ENCODE results near the gene KLHL22. TPM values are rescaled to one million over a fixed set of nuclear protein-coding genes. Genes with fewer than 3 reads are reported as not detected.

KLHL22 gene
- total and polyA plus RNA-seq, 2 of the 13 experiments (the other 11 are each of a cell fraction or from before 2014, with no cell fraction given) = 10.9 to 14.8 TPM

DNA sequence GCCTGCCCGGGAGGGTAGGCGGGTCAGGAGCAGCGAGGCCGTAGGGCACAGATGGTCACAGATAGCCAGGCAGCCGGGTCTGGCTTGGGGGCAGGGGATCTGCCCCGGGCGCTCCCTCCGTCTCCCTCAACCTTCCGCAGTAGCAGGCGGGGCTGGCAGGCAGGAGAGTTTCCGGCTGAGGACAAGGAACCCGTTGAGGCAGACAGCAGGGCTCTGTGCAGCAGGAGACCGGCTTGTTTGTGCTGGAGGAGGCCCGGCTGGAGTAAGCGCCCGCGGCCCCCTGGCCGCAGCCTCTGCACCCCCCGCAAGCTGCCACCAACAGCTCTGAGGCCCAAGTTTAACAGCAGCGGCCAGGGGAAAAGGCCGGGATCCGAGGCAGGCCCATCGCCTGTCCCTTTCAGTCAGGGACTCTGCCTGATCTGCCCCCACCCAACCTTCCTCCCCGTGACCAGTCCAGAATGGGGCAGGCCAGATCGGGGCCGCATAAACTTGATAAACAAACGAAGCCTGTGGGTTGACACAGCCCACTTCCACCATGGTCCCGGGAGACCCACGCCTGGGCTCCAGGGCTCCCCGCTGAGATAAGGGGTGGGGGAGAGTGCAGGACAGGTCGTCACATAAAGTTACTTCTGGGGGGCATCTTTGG is 71.6 kb downstream of the KLHL22 start (continued):
- TF ChIP-seq ZNF224 (CRISPR knock-in tag; IDR thresholded peaks at IDR 0.05) = no peak
- TF ChIP-seq, protein P1, sequence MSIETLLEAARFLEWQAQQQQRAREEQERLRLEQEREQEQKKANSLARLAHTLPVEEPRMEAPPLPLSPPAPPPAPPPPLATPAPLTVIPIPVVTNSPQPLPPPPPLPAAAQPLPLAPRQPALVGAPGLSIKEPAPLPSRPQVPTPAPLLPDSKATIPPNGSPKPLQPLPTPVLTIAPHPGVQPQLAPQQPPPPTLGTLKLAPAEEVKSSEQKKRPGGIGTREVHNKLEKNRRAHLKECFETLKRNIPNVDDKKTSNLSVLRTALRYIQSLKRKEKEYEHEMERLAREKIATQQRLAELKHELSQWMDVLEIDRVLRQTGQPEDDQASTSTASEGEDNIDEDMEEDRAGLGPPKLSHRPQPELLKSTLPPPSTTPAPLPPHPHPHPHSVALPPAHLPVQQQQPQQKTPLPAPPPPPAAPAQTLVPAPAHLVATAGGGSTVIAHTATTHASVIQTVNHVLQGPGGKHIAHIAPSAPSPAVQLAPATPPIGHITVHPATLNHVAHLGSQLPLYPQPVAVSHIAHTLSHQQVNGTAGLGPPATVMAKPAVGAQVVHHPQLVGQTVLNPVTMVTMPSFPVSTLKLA (IDR thresholded peaks at IDR 0.05) = no peak
- TF ChIP-seq GABPB1 (CRISPR knock-in tag; IDR thresholded peaks at IDR 0.05) = peak; percentile 18; the same call in 1 of the 2 replicates
- TF ChIP-seq EED (CRISPR knock-in tag; IDR thresholded peaks at IDR 0.05) = no peak
- no peak for TF ChIP-seq RCOR2 (CRISPR knock-in tag; IDR thresholded peaks at IDR 0.05)
- TF ChIP-seq THYN1 (CRISPR knock-in tag; IDR thresholded peaks at IDR 0.05; ENCODE audit: borderline replicate concordance, low read depth) = no peak
- TF ChIP-seq, protein P2, sequence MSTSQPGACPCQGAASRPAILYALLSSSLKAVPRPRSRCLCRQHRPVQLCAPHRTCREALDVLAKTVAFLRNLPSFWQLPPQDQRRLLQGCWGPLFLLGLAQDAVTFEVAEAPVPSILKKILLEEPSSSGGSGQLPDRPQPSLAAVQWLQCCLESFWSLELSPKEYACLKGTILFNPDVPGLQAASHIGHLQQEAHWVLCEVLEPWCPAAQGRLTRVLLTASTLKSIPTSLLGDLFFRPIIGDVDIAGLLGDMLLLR (CRISPR knock-in tag; IDR thresholded peaks at IDR 0.05) = no peak
- TF ChIP-seq NR2F6 (IDR thresholded peaks at IDR 0.05) = no peak
- 0 out of 2 replicates have a peak, but pooled peaks have one; percentile 7 for TF ChIP-seq NR2F6 (CRISPR knock-in tag; IDR thresholded peaks at IDR 0.05)
- no peak for TF ChIP-seq ZNF776 (CRISPR knock-in tag; IDR thresholded peaks at IDR 0.05)
- TF ChIP-seq, protein P3, sequence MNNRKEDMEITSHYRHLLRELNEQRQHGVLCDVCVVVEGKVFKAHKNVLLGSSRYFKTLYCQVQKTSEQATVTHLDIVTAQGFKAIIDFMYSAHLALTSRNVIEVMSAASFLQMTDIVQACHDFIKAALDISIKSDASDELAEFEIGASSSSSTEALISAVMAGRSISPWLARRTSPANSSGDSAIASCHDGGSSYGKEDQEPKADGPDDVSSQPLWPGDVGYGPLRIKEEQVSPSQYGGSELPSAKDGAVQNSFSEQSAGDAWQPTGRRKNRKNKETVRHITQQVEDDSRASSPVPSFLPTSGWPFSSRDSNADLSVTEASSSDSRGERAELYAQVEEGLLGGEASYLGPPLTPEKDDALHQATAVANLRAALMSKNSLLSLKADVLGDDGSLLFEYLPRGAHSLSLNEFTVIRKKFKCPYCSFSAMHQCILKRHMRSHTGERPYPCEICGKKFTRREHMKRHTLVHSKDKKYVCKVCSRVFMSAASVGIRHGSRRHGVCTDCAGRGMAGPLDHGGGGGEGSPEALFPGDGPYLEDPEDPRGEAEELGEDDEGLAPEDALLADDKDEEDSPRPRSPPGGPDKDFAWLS (CRISPR knock-in tag; IDR thresholded peaks at IDR 0.05; ENCODE audit: borderline replicate concordance) = no peak
- peak; percentile 48 for TF ChIP-seq HNRNPLL (IDR thresholded peaks at IDR 0.05; ENCODE audit: low read depth, low read length, poor library complexity, severe bottlenecking)
- no peak for TF ChIP-seq NFE2L1 (CRISPR knock-in tag; IDR thresholded peaks at IDR 0.05; ENCODE audit: borderline replicate concordance)
- no peak for TF ChIP-seq TSC22D2 (CRISPR knock-in tag; IDR thresholded peaks at IDR 0.05; ENCODE audit: borderline replicate concordance)
- no peak for TF ChIP-seq ZNF180 (CRISPR knock-in tag; IDR thresholded peaks at IDR 0.05; ENCODE audit: borderline replicate concordance, low read depth)
- no peak for TF ChIP-seq ZNF678 (CRISPR knock-in tag; IDR thresholded peaks at IDR 0.05)
- no peak for TF ChIP-seq ZNF615 (CRISPR knock-in tag; IDR thresholded peaks at IDR 0.05; ENCODE audit: borderline replicate concordance)
- peak; percentile 36; the same call in 1 of the 2 replicates for TF ChIP-seq KDM2A (CRISPR knock-in tag; IDR thresholded peaks at IDR 0.05; ENCODE audit: borderline replicate concordance, low read depth)
- TF ChIP-seq ZNF775 (CRISPR knock-in tag; IDR thresholded peaks at IDR 0.05; ENCODE audit: borderline replicate concordance) = no peak
- TF ChIP-seq HNRNPL (IDR thresholded peaks at IDR 0.05; ENCODE audit: low read depth, low read length) = peak; percentile 83

All from HepG2 (cell line).